GM21737 (cell line): ENCODE data around the gene MYL4.

ENCODE experiments used
- ATAC-seq: cut with Tn5 transposase; IDR thresholded peaks from one replicate; pipeline ENCODE4 v1.9.1; 2021; ENCODE audit warnings: mild to moderate bottlenecking, moderate library complexity; ENCODE audit not compliant: unreplicated experiment

Gene MYL4

DNA sequence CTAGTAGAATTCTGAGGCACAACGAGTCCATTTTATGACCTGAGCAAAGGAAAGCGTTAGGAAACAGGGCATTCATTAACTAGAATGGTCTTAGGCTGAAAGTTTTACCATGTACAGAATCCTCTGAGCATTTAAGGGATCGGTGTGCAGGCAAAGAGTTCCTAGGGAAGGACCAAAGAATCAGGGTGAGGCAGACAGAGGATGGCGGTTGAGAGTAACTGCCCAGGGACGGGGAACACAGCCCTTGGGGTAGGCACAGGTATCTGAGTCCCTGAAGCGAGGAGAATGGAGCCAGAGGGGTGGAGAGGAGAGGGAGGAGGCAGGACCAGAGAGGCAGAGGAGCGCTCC lies 30.4 kb downstream of the MYL4 start:
- ATAC-seq: no peak

DNA sequence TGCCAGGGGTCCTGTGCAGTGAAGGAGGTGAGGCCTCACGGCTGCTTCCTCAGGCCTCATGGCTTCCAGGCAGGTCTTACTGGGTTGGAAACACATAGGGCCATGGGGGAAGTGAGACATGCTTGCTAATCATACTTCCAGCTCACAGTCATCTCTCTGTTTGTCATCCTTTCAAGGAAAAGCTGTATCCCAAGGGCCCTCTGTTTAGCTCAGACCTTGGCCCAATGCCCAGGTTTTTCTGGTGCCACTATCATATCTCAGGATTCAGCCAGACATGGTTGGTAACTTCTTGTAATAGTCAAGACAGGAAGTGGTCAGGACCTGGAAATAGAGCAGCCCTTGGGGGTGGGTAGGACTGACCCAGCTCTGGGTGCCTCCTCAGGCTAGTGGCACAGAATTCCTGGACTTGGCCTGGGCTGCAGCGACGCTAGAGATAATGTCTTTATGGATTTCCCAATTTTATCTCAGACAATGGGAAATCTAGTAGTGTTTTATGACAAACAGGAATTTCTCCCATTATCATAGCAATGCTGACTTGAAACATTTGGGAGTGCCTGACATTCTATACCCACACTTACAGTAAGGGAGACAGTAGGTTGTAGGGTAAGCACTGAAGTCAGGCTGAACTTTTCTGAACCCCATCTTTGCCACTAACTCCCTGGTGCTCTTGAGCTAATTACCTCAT lies 31.0 kb downstream of the MYL4 start:
- no peak for ATAC-seq

- no peak for ATAC-seq
Measured at GRCh38 chr17:47240806-47241205, 31.7 kb downstream of the MYL4 start.

DNA sequence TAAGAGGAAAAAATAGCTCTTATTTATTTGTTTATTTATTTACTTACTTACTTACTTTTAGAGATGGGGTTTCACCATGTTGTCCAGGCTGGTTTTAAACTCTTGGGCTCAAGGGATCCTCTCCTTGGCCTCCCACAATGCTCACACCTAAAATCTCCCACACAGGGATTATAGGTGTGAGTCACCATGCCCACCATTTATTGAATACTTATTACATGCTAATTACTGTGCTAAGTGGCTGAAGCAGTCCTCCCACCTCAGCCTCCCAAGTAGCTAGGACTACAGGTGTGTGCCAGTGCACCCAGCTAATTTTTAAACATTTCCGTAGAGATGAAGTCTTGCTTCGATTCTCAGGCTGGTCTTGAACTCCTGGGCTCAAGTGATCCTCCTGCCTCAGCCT lies 33.5 kb downstream of the MYL4 start:
- ATAC-seq: no peak

DNA sequence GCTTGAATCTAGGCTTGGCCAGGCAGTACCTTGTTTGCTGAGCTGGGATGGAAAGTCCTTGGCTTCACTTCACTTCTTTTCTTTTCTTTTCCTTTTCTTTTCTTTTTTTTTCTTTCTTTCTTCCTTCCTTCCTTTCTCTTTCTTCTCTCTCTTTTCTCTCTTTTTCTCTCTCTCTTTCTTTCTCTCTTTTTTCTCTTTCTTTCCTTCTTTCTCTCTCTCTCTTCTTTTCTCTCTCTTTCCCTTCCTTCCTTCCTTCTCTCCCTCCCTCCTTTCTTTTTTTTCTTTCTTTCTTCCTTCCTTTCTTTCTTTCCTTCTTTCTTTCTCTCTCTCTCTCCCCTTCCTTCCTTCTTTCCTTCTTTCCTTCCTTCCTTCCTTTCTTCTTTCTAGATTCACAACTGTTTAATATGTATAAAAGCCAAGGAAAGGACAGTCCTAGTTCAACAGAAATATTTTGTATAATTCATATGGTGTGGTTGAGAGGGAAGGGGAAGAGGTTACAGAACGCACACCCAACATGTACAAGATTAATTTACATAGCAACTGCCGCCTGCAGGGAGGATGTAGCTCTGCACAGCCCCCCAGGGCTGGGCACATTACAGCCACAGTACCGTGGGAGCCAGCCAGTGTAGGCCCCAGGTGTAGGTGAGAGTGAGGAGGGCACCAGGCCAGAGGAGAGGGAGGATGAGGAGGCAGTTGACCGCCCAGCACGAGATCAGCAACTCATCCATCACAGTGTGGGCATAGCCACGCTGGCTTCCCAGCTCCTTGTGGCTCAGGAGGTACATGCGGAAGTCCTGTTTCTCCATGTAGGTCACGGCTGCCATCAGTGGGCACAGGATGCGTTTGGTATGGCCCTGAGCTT lies 34.8 kb downstream of the MYL4 start:
- no peak for ATAC-seq

DNA sequence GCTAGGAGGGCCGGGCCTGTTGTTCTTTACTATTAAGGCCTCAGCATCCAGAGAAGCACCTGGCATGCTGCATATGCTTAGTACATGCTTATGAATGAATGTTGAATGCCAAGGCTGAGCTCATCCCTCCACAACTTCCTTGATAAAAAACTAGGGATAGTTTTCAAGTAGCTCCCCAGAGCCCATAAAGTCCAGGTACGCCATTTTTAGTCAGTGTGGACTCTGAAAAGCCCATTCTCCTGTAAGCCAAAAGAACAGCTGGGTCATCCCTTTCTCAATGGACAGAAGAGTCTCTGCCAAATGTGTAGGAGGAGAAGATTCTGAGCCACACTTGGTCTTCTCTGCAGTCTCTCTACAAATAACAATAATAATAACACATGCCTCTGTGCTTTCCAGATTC lies 35.5 kb downstream of the MYL4 start:
- no peak for ATAC-seq

GRCh38 chr17:47246120-47246519 lies 37.0 kb downstream of the MYL4 start:
- ATAC-seq: no peak

DNA sequence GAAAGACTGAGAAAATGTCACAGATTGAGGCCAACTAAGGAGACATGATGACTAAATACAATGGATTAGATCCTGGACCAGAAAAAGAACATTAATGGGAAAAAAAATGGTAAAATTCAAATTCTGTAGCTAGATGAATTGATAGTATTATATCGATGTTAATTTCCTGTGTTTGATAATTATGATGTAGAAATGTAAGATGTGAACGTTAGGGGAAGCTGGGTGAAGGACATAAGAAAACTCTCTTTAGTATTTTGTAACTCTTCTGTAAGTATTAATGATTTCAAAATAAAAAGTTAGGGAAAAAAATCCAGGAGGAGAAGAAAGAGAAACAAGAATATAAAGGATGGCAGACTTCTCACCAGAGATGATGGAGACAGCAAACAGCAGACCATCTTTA lies 41.7 kb downstream of the MYL4 start:
- ATAC-seq: no peak

DNA sequence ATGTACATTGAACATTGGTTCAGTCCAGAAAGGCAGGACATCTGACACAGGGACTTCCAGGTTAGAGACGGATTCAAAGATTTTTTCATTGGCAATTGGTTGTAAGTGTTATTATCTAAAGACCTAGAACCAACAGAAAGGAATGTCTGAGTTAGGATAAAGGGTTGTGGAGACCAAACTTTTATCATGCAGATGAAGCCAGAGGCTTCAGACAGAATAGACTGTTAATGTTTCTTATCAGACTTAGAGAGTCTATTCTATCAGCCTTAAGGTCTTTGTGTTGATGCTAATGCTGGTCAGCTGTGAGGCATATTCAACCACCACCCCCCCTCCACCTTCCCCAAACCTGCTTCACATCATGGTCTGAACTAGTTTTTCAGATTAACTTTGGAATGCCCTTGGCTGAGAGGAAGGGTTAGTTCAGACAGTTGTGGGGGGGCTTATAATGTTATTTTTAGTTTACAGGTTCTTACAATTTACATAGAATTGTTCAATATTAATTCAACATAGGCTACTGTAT lies 42.3 kb downstream of the MYL4 start:
- ATAC-seq: no peak

- no peak for ATAC-seq
Measured at GRCh38 chr17:47252209-47252608, 43.1 kb downstream of the MYL4 start.

- no peak for ATAC-seq
Measured at GRCh38 chr17:47252766-47253512, 43.8 kb downstream of the MYL4 start.

- ATAC-seq: peak; percentile 85
Measured at GRCh38 chr17:47253541-47254402, 44.6 kb downstream of the MYL4 start, which contains the start of gene ITGB3. Gene ITGB3 (plus strand): TSS chr17:47253827. CDS start chr17:47253862, 35 bp downstream.

- no peak for ATAC-seq
Measured at GRCh38 chr17:47254403-47254943, 45.3 kb downstream of the MYL4 start.

DNA sequence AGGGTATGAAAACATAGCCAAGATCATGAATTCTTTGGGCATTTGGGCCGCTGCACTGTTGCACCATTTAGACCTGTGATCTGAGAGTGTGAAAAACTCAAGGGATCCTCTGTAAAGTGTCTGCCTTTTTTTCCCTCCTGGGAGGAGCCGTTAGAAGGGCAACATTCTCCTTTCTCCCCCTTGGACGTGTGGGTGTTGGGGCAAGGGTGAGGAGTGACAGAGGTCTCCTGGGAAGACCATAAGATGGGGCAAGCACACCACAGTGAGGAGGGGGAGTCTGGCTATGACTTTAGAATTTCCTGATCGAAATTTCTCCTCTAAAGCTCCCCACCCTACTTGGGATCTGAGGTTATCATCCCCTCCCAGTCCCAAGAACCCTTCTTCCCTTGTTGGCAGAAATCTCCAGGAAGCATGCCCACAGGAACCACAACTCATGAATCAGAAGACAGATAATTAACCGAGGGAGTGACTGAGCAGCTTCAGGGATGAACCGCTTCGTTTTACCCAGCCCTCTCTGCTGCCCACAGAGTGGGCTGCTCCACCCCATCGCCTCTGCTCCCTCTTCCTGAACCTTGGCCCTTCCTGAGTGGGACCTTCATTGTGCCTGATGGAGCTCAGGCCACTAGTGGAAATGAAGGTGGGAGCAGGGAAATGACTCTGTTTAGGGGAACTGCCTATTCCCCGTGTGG lies 48.6 kb downstream of the MYL4 start:
- ATAC-seq: no peak

GRCh38 chr17:47262586-47262985 lies 53.4 kb downstream of the MYL4 start:
- no peak for ATAC-seq

DNA sequence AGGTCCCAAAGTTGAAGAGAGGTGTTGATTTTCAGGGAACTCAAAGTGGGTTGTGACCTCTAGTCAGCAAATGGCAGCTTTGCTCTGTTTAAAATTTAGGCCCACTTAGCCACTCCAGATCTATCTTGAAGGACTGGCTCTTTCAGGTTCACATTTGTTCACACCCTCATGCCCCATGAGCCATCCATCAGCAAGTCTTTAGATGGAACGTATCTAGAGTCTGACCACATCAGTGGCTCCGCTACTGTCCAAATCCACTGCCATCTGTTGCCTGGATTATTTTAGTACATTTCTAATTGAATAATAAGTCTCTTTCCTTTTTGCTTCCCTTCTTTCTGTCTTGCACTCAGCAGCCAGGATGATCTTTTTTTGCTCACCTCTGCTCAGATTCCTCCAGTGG lies 55.0 kb downstream of the MYL4 start:
- ATAC-seq: no peak

GRCh38 chr17:47265983-47266541 lies 56.9 kb downstream of the MYL4 start:
- ATAC-seq: no peak

DNA sequence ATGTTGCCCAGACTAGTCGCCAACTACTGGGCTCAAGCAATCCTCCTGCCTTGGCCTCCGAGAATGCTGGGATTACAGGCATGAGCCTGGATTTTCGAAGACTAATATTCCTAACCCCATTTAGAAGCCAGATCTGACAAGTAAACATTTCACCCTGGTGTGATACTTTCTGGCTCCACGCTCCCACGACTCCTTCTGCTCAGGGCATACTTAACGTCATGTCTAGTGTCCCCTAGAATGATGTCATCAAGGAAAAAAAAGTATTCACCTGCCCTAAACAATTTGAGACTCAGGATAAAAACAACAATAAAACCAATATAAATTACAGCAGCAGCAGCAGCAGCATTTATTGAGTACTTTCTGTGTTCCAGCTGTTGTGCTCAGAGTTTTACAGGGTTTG lies 57.6 kb downstream of the MYL4 start:
- ATAC-seq: no peak

DNA sequence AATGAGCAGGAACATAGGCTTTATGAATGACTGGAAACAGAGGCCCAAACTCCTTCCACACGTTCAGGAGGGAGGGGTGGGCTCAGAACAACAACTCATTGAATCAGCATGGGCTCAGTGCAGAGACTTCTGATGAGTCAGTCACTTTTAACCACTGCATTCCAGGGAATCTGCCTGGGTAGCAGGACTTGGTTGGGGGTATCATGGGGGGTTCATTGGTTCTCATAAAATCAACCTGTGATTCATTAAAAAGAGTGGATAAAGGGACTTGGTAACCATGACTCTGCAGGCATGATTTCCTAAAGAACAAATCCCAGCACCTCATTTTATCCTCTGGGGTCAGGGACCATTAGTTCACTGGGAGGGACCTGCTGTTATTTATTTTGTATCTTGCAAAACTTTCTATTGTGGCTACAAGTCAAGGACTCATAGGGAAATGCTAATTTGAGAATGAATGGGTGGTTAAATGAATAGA lies 58.2 kb downstream of the MYL4 start:
- ATAC-seq: no peak
